MM.1S (cell line): Measurements from ENCODE around the gene C19orf81.

Experiments used
- DNase-seq: peaks from one replicate; pipeline ENCODE4 v3.0.0-alpha.2; 2015
- H2AFZ ChIP-seq: fragments of 300-600 bp; sonication (generic); 2 replicates; pipeline ENCODE4 v1.6.0; 2016; ENCODE audit warnings: antibody characterized with exemption, low read length
- H3F3A ChIP-seq: fragments of 300-600 bp; sonication (generic); 2 replicates; pipeline ENCODE4 v1.6.1; 2016; ENCODE audit warnings: mild to moderate bottlenecking, antibody characterized with exemption, low read length, moderate library complexity, mixed read lengths; ENCODE audit not compliant: insufficient read depth
- H3K27ac ChIP-seq: fragments of 300-600 bp; sonication (generic); 2 replicates; pipeline ENCODE4 v1.5.1; 2016; ENCODE audit warnings: mild to moderate bottlenecking, low read length
- H3K27me3 ChIP-seq: fragments of 300-600 bp; sonication (generic); replicated peaks from 2 replicates; pipeline ENCODE4 v1.6.0; 2016; ENCODE audit warnings: low read length; ENCODE audit not compliant: insufficient read depth
- H3K36me3 ChIP-seq: fragments of 300-600 bp; sonication (generic); replicated peaks from 2 replicates; pipeline ENCODE4 v1.6.1; 2016; ENCODE audit warnings: mild to moderate bottlenecking, low read length, mixed read lengths; ENCODE audit not compliant: insufficient read depth
- H3K4me1 ChIP-seq: fragments of 300-600 bp; sonication (generic); 2 replicates; pipeline ENCODE4 v1.6.1; 2016; ENCODE audit warnings: low read length, mixed read lengths
- H3K4me2 ChIP-seq: fragments of 300-600 bp; sonication (generic); 2 replicates; pipeline ENCODE4 v1.6.0; 2016; ENCODE audit warnings: low read depth, low read length
- H3K4me3 ChIP-seq: fragments of 300-600 bp; sonication (generic); 2 replicates; pipeline ENCODE4 v1.5.1; 2016; ENCODE audit warnings: low read length, mixed read lengths
- H3K79me2 ChIP-seq: fragments of 300-600 bp; sonication (generic); 2 replicates; pipeline ENCODE4 v1.6.1; 2016; ENCODE audit warnings: mixed run types, low read length, mixed read lengths
- H3K9ac ChIP-seq: fragments of 300-600 bp; sonication (generic); 2 replicates; pipeline ENCODE4 v1.6.1; 2016; ENCODE audit warnings: low read length, mixed read lengths
- H3K9me2 ChIP-seq: fragments of 300-600 bp; sonication (generic); replicated peaks from 2 replicates; pipeline ENCODE4 v1.6.1; 2016; ENCODE audit warnings: mild to moderate bottlenecking, low read length, mixed read lengths; ENCODE audit not compliant: insufficient read depth
- H3K9me3 ChIP-seq: fragments of 300-600 bp; sonication (generic); replicated peaks from 2 replicates; pipeline ENCODE4 v1.6.1; 2016; ENCODE audit warnings: mild to moderate bottlenecking, low read length, mixed read lengths; ENCODE audit not compliant: insufficient read depth
- H4K20me1 ChIP-seq: fragments of 300-600 bp; sonication (generic); 2 replicates; pipeline ENCODE4 v1.6.1; 2016; ENCODE audit warnings: mild to moderate bottlenecking, low read length, moderate library complexity, mixed read lengths; ENCODE audit not compliant: insufficient read depth
- CTCF ChIP-seq: fragments of 300-600 bp; sonication (generic); IDR thresholded peaks from 2 replicates; pipeline ENCODE4 v1.5.1; 2016; ENCODE audit warnings: antibody characterized with exemption, low read length, mixed read lengths
- EZH2 ChIP-seq: fragments of 300-600 bp; sonication (generic); optimal IDR thresholded peaks from 2 replicates; pipeline ENCODE3; 2017; ENCODE audit warnings: low read depth, mild to moderate bottlenecking, antibody characterized with exemption, low read length, mixed read lengths
- EZH2phosphoT487 ChIP-seq: fragments of 300-600 bp; sonication (generic); IDR thresholded peaks from 2 replicates; pipeline ENCODE4 v1.6.1; 2018; ENCODE audit warnings: antibody characterized with exemption, low read length

The C19orf81 gene

GRCh38 chr19:50662651-50663481 lies 13.6 kb downstream of the C19orf81 start:
- no peak overlapping the region for H3K27ac ChIP-seq
- H3K27me3 ChIP-seq: peaks cover 46% of the 10 kb centered on the region
- no peaks in the 10 kb centered on the region for H4K20me1 ChIP-seq
- H3K9me2 ChIP-seq: no peaks in the 10 kb centered on the region
- H3K36me3 ChIP-seq: no peaks in the 10 kb centered on the region
- no peak for DNase-seq
- no peaks in the 10 kb centered on the region for H3K4me1 ChIP-seq
- TF ChIP-seq CTCF (no peak), EZH2phosphoT487 (no peak), EZH2 (no peak)
- H3K4me2 ChIP-seq: no peak overlapping the region
- H3K9ac ChIP-seq: no peak overlapping the region
- no peaks in the 10 kb centered on the region for H3K9me3 ChIP-seq
- H3K4me3 ChIP-seq: no peak overlapping the region
- H3K79me2 ChIP-seq: no peaks in the 10 kb centered on the region
- no peaks in the 10 kb centered on the region for H3F3A ChIP-seq
- no peak overlapping the region for H2AFZ ChIP-seq

DNA sequence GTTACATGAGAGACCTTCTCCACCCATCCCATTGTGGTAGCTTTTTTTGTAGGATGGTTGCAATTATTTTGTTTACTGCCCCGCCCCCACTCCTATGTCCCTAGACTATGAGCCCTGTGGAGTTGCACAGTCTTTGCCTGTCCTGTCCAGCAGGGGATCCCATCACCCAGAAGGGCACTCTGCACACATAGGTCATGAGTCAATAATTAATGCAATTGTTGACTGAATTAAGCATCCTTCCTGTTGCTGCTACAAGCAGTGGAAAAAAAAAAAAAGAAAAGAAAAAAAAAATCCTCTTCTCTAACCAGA lies 14.2 kb downstream of the C19orf81 start:
- TF ChIP-seq CTCF (peak; percentile 3; the same call in 1 of the 2 replicates), EZH2 (no peak)

DNA sequence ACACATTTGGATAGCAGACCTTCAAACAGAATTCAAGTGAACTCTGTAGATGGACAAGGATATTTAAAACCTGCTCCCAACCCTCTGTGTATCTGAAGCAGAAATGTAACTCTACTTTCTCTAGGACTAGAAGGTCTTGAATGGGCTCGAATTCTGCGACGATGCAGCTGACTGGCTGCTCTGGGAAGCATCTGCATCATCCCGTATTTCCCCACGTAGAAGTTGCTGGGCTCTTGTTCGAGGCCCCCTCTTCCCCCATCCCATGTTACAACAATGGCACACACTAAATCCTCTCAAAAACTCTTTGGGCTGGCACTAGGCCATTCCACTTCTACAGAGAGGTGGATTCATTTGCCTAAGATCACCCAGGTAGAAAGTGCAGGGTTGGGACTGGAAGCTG lies 15.0 kb downstream of the C19orf81 start:
- no peaks in the 10 kb centered on the region for H3K79me2 ChIP-seq
- H3K27ac ChIP-seq: no peak overlapping the region
- H3K9ac ChIP-seq: no peak overlapping the region
- no peak overlapping the region for H3K4me3 ChIP-seq
- H3K4me1 ChIP-seq: no peaks in the 10 kb centered on the region
- H3K27me3 ChIP-seq: peaks cover 42% of the 10 kb centered on the region
- H4K20me1 ChIP-seq: no peaks in the 10 kb centered on the region
- no peak overlapping the region for H3K4me2 ChIP-seq
- TF ChIP-seq CTCF: no peak
- H3K36me3 ChIP-seq: no peaks in the 10 kb centered on the region
- no peaks in the 10 kb centered on the region for H3K9me2 ChIP-seq
- no peaks in the 10 kb centered on the region for H3F3A ChIP-seq
- no peak overlapping the region for H2AFZ ChIP-seq
- DNase-seq: no peak
- H3K9me3 ChIP-seq: no peaks in the 10 kb centered on the region

More for the DNA sequence above, 14.2 kb downstream of the C19orf81 start:
- no peak overlapping the region for H2AFZ ChIP-seq
- DNase-seq: no peak
- no peaks in the 10 kb centered on the region for H4K20me1 ChIP-seq
- H3K9me3 ChIP-seq: no peaks in the 10 kb centered on the region
- no peak overlapping the region for H3K27ac ChIP-seq
- peaks cover 42% of the 10 kb centered on the region for H3K27me3 ChIP-seq
- no peaks in the 10 kb centered on the region for H3K9me2 ChIP-seq
- H3K4me3 ChIP-seq: no peak overlapping the region
- no peaks in the 10 kb centered on the region for H3K79me2 ChIP-seq
- H3K4me1 ChIP-seq: no peaks in the 10 kb centered on the region
- no peak overlapping the region for H3K4me2 ChIP-seq
- H3F3A ChIP-seq: no peaks in the 10 kb centered on the region
- no peaks in the 10 kb centered on the region for H3K36me3 ChIP-seq
- no peak overlapping the region for H3K9ac ChIP-seq
